AG08395 (cell line): Measurements from ENCODE around the gene GMDS.

Experiments
- DNase-seq: peaks from one replicate; pipeline ENCODE4 v3.0.0; 2012; ENCODE audit warnings: mixed read lengths, low spot score

Gene GMDS

GRCh38 chr6:2099870-2100269 is 145.5 kb downstream of the GMDS start:
- DNase-seq, result no peak

DNA sequence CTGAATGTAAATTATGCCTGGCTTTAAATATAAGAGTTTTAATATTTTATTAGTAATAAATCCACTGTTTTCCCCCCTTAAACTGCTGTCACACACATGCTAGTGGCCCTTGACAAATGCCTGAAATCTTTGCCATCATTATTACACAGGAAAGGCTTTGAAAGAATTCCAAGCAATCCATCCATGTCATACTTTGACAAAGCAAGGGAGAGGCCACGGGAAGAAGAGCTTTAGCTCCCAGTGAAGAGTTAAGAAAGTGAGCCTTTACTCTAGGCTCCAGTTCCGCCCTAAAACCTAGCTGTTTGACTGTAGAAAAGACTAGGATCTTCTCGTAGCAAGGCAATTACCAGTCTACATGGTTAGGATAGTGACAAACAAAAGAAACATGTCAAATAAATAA is 147.9 kb downstream of the GMDS start:
- no peak for DNase-seq

- no peak for DNase-seq
Measured at GRCh38 chr6:2094642-2095041, 150.8 kb downstream of the GMDS start.

- DNase-seq, result peak; percentile 38
Measured at GRCh38 chr6:2086326-2086965, 159.0 kb downstream of the GMDS start.

GRCh38 chr6:2085657-2086056 is 159.7 kb downstream of the GMDS start:
- no peak for DNase-seq

GRCh38 chr6:2081155-2082138 is 164.0 kb downstream of the GMDS start:
- DNase-seq, result no peak

- no peak for DNase-seq
Measured at GRCh38 chr6:2078888-2079287, 166.5 kb downstream of the GMDS start.

- DNase-seq, result no peak
Measured at GRCh38 chr6:2077826-2078225, 167.6 kb downstream of the GMDS start.

DNA sequence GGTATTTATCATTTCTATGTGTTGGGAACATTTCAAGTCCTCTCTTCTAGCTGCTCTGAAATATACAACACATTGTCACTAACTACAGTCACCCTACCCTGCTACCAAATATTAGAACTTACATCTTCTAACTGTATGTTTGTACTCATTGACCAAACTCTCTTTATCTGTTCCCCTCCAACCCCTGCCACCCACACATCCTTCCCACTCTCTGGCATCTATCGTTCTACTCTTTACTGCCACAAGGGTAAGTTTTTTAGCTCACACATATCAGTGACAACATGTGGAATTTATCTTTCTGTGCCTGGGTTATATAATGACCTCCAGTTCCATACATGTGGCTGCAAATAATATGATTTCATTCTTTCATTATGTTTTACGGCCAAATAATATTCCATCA is 171.9 kb downstream of the GMDS start:
- no peak for DNase-seq

GRCh38 chr6:2072453-2072852 is 173.0 kb downstream of the GMDS start:
- no peak for DNase-seq

- no peak for DNase-seq
Measured at GRCh38 chr6:2063547-2063946, 181.9 kb downstream of the GMDS start.

DNA sequence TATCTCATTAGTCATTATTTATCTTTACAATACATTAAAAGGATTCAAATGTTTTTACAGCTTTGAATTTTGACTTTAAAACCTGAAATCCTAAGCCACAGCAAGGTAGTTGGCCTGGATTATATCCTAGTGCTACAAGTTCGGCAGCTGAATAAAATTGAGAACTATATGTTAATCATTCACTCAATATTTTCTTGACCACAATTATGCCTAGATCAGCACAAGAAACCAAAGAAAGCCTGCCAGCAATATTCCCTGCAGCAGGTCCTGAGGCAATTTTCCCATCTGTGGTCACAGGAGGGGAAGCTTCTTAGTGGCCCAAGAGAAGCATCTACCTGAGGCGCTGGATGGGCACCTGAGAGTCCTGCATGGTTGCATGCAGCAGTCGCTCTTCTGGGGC is 183.5 kb downstream of the GMDS start:
- DNase-seq, result no peak

DNA sequence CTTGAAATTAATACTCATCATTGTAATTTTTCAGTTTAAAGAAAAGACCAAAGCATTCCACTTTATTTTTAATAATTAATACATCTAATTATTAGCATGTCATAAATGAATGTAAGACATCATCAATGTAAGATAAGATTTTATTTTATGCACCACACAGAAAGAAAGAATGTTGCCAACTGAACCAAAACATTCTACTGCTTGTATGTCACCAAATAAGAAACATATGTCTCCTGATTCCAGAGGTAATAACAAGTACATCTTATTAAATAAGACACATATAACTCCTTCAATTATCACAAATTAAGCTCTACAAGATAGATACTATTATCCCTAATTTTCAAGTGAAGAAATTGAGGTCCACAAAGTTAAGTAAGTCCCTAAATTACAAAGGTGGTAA is 189.5 kb downstream of the GMDS start:
- peak; percentile 14 for DNase-seq

DNA sequence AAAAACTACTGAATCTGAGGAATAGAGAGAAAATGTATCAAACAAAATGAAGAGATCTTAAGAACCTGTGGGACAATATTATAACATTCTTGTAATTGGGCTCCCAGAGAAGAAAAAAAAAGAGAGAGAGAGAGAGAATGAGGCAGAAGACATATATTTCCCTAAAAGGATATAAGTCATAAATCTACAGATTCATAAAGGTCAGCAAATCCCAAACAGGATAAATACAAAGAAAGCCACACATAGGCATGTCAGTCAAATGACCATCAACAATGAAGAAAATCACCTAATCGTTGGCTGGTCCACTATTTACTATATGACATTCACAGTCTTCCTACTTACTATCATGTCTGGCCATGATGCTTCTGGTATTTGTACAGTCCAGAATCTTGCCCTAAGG is 190.3 kb downstream of the GMDS start:
- no peak for DNase-seq

- no peak for DNase-seq
Measured at GRCh38 chr6:2054516-2055067, 190.8 kb downstream of the GMDS start.

GRCh38 chr6:2053691-2054090 is 191.7 kb downstream of the GMDS start:
- DNase-seq, result no peak

DNA sequence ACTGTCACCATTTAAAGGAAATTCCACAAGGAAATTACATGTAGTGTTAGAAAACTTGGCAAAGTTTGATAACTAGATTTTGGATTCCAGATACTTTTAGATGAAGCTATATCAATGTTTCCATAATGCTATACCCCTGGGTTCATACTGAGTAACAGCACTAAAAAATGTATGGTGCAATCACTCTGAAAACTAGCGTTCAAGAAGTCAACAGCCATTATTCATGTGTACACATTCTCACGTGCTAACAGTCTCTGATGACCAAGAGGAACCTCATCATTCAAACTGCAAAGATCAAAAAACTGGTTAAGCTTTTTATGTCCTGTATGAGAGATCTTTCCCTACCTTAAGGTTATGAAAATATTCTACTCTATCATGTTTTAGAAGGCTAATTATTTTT is 197.6 kb downstream of the GMDS start:
- no peak for DNase-seq

DNA sequence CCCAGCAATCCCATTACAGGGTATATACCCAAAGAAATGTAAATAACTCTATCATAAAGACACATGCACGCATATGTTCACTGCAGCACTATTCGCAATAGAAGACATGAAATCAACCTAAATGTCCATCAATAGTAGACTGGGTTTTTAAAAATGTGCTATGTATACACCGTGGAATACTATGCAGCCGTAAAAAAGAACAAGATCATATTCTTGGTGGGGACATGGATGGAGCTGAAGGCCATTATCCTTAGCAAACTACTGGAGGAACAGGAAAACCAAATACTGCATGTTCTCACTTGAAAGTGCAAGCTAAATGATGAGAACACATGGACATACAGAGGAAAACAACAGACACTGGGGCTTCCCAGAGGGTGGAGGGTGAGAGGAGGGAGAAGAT is 201.2 kb downstream of the GMDS start:
- no peak for DNase-seq

DNA sequence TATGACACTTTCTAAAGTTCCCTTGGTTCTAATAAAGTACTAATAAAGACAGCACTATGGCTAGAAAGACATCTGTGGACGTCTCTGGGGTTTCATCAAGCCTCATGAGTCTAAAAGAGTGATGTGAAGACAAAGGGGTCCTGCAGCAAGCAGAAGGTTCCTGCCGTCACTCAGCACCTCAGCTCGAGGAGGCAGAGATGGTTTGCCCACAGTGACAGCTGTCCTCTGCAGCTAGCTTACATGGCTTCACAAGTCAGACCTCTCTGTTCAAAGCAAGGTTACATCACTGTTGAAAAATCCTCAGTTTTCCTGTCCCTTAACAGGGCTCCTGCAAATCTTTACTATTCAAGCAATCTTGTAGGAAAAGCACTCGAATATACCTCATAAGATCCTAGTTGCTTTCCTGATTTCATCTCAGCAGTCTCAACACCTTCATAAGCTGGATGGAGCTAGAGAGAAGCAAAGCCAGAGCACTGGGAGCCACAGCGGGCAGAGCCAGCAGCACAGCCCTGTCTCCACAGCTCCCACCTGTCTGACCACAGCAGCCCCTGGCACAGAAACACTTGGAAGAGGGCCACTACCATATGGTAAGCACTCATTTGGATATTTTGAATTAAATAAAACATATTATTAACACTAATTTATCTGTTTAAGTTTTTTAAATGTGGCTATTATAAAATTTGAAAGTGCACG is 202.3 kb downstream of the GMDS start:
- no peak for DNase-seq

DNA sequence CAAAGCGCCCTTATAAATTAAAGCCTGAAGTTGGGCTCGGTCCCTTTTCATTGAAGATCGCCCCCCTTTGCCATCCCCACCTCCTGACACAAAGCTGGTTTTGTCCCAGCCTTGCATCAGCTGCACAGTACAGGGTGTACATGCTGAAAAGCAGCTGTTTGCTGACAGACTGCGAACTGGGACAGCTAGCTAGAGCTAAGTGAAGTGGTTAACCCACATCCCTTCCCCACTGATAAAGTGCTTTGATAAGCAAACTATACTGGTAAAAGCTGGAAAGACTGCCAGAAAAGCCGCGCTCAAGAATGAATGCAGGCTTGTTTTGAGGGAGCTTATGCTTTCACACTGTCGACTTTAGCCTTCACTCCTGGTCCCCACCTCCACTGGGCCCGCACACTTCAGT is 207.3 kb downstream of the GMDS start:
- DNase-seq, result no peak

GRCh38 chr6:2037237-2037926 is 208.0 kb downstream of the GMDS start:
- DNase-seq, result no peak

- DNase-seq, result no peak
Measured at GRCh38 chr6:2036710-2037023, 208.7 kb downstream of the GMDS start.
